GM12865 (cell line): ENCODE measurements around the gene LILRB2.
"Not testable (repeated sequence)": the region's sequence is repeated elsewhere in the genome, so short reads cannot be mapped to it uniquely, and the experiment has no call there.

ENCODE experiments used
- DNase-seq: peaks from one replicate; pipeline ENCODE4 v3.0.0; 2010; ENCODE audit warnings: low read depth
- H3K4me3 ChIP-seq: 2 replicates; pipeline ENCODE4 v1.5.1; 2011; ENCODE audit warnings: mild to moderate bottlenecking, low read depth, low read length, control low read depth
- CTCF ChIP-seq: IDR thresholded peaks from 2 replicates; pipeline ENCODE4 v1.5.1; 2011; ENCODE audit warnings: low read length, control low read depth, low read depth, inconsistent platforms; ENCODE audit not compliant: insufficient read depth; ENCODE audit errors: missing control alignments

The LILRB2 gene

GRCh38 chr19:54233941-54234340 lies 47.0 kb downstream of the LILRB2 start:
- TF ChIP-seq CTCF = no peak
- no peak overlapping the region for H3K4me3 ChIP-seq
- no peak for DNase-seq

GRCh38 chr19:54231077-54231931 lies 49.6 kb downstream of the LILRB2 start:
- H3K4me3 ChIP-seq = no peak overlapping the region
- DNase-seq = peak; percentile 81
- peak; percentile 90 for TF ChIP-seq CTCF

- no peak for TF ChIP-seq CTCF
- no peak for DNase-seq
- H3K4me3 ChIP-seq = no peak overlapping the region
These were observed 50.9 kb downstream of the LILRB2 start for GRCh38 chr19:54230031-54230430.

- no peak for TF ChIP-seq CTCF
- no peak overlapping the region for H3K4me3 ChIP-seq
- no peak for DNase-seq
These were observed 51.8 kb downstream of the LILRB2 start for GRCh38 chr19:54229146-54229545.

GRCh38 chr19:54224619-54225018 lies 56.3 kb downstream of the LILRB2 start:
- not testable (repeated sequence) for H3K4me3 ChIP-seq, DNase-seq

- DNase-seq, H3K4me3 ChIP-seq: not testable (repeated sequence)
These were observed 57.0 kb downstream of the LILRB2 start for GRCh38 chr19:54223937-54224281.
